B cell (primary cell): ENCODE results near the gene DDR1. TPM values are rescaled to one million over a fixed set of nuclear protein-coding genes. Genes with fewer than 3 reads are reported as not detected.

Experiments
- ATAC-seq: fragments of 200-7000 bp; cut with Tn5 transposase; one replicate; pipeline ENCODE4 v1.10.0; 2021; ENCODE audit warnings: low read depth, mild to moderate bottlenecking, moderate number of reproducible peaks, moderate library complexity
- CTCF ChIA-PET: fragments of 350-600 bp; sonication (Branson Sonifier 250); formaldehyde crosslinking; loops from one replicate; lab custom pipeline; 2021; ENCODE audit warnings: antibody characterized with exemption, inconsistent platforms; lab: Charles Lee
- POLR2A ChIA-PET: fragments of 350-600 bp; sonication (Branson Sonifier 250); formaldehyde crosslinking; loops from one replicate; lab custom pipeline; 2021; ENCODE audit warnings: antibody characterized with exemption; lab: Charles Lee
- DNase-seq: peaks from one replicate; pipeline ENCODE4 v3.0.0; 2013
- H2AFZ ChIP-seq: 2 replicates; pipeline ENCODE4 v1.6.1; 2012; ENCODE audit warnings: mild to moderate bottlenecking, low read depth, low read length; ENCODE audit not compliant: insufficient read depth, poor library complexity, severe bottlenecking
- H3K27ac ChIP-seq, 2 donors: 1 replicate in 1 of 2; 2 replicates in 1 of 2; pipeline ENCODE4 v1.5.1; 2012 to 2013; ENCODE audit warnings: low read length in 2 of 2, mild to moderate bottlenecking in 2 of 2, moderate library complexity in 1 of 2
- H3K27me3 ChIP-seq, 4 experiments: fragments of 200-600 bp in 1 of 4; sonication (generic) in 1 of 4; replicated peaks in 1 of 4; 1 replicate in 2 of 4; 2 replicates in 2 of 4; pipeline versions ENCODE4 v1.6.1 to v1.7.0; 2013 to 2016; ENCODE audit warnings: low read length in 3 of 4, mild to moderate bottlenecking in 2 of 4, mixed read lengths in 1 of 4, moderate library complexity in 1 of 4; ENCODE audit not compliant: insufficient read depth in 4 of 4, control insufficient read depth in 3 of 4; ENCODE audit errors: control extremely low read depth in 1 of 4
- H3K36me3 ChIP-seq, 2 experiments: replicated peaks in 1 of 2; 1 replicate in 1 of 2; 2 replicates in 1 of 2; pipeline versions ENCODE4 v1.6.1 to v1.7.1; 2013; ENCODE audit warnings: low read length in 1 of 2; ENCODE audit not compliant: insufficient read depth in 2 of 2, control insufficient read depth in 1 of 2; ENCODE audit errors: control extremely low read depth in 1 of 2, extremely low read depth in 1 of 2
- H3K4me1 ChIP-seq, 2 donors: fragments of 200-600 bp in 1 of 2; sonication (generic) in 1 of 2; 1 replicate in 1 of 2; 2 replicates in 1 of 2; pipeline versions ENCODE4 v1.5.1 to v1.6.1; 2013 to 2017; ENCODE audit warnings: low read length in 2 of 2; ENCODE audit not compliant: control insufficient read depth in 2 of 2, insufficient read depth in 2 of 2
- H3K4me2 ChIP-seq: replicated peaks from 2 replicates; pipeline ENCODE3; 2012; ENCODE audit warnings: mild to moderate bottlenecking, low read depth, low read length; ENCODE audit not compliant: poor library complexity, severe bottlenecking
- H3K4me3 ChIP-seq, 5 experiments: fragments of 200-600 bp in 1 of 5; sonication (generic) in 1 of 5; 1 replicate in 3 of 5; 2 replicates in 2 of 5; pipeline versions ENCODE4 v1.5.1 to v1.7.0; 2011 to 2016; ENCODE audit warnings: low read length in 4 of 5, mild to moderate bottlenecking in 4 of 5, low read depth in 2 of 5, control low read depth in 1 of 5, moderate library complexity in 1 of 5; ENCODE audit not compliant: insufficient read depth in 1 of 5; ENCODE audit errors: control extremely low read depth in 1 of 5, extremely low read depth in 1 of 5
- H3K79me2 ChIP-seq: fragments of 200-600 bp; sonication (generic); one replicate; pipeline ENCODE4 v1.6.0; 2016; ENCODE audit warnings: low read length; ENCODE audit not compliant: control insufficient read depth, insufficient read depth
- H3K9ac ChIP-seq: fragments of 200-600 bp; sonication (generic); 2 replicates; pipeline ENCODE4 v1.6.1; 2017; ENCODE audit warnings: mild to moderate bottlenecking, low read length, moderate library complexity
- H3K9me3 ChIP-seq, 3 donors: one replicate each; pipeline versions ENCODE4 v1.6.1 to v1.7.1; 2013; ENCODE audit warnings: low read length in 2 of 3; ENCODE audit not compliant: control insufficient read depth in 2 of 3, insufficient read depth in 1 of 3; ENCODE audit errors: control extremely low read depth in 1 of 3
- H4K20me1 ChIP-seq: 2 replicates; pipeline ENCODE4 v1.6.0; 2012; ENCODE audit warnings: mild to moderate bottlenecking, low read length; ENCODE audit not compliant: insufficient read depth, control insufficient read depth, poor library complexity, severe bottlenecking
- H3K27ac Mint-ChIP-seq: one replicate; pipeline ENCODE4 v1.8.0; 2021; ENCODE audit warnings: mixed read lengths
- H3K27me3 Mint-ChIP-seq: one replicate; pipeline ENCODE4 v1.8.0; 2021; ENCODE audit warnings: mixed read lengths
- H3K4me1 Mint-ChIP-seq: one replicate; pipeline ENCODE4 v1.8.0; 2021; ENCODE audit warnings: mixed read lengths
- H3K4me3 Mint-ChIP-seq: one replicate; pipeline ENCODE4 v1.8.0; 2021; ENCODE audit warnings: mixed read lengths
- H3K9me3 Mint-ChIP-seq: one replicate; pipeline ENCODE4 v1.8.0; 2022; ENCODE audit warnings: mixed read lengths; ENCODE audit not compliant: insufficient read depth
- CTCF ChIP-seq: fragments of 200-600 bp; IDR thresholded peaks from one replicate; pipeline ENCODE4 v1.8.0; 2022; ENCODE audit warnings: antibody characterized with exemption, mild to moderate bottlenecking
- EZH2 ChIP-seq: IDR thresholded peaks from 2 replicates; pipeline ENCODE4 v1.6.1; 2012; ENCODE audit warnings: borderline replicate concordance, low read depth, mild to moderate bottlenecking, moderate library complexity, low read length; ENCODE audit not compliant: insufficient read depth, poor library complexity, severe bottlenecking
- WGBS: methylation state at CpG from one replicate; pipeline ENCODE4 v1.1.5; 2013; ENCODE audit warnings: missing lambda C conversion rate; ENCODE audit not compliant: insufficient coverage; 5-methylcytosine and 5-hydroxymethylcytosine counted together
- intact Hi-C: fragments of 100-400 bp; cut with micrococcal nuclease; formaldehyde crosslinking; loops from one replicate; pipeline ENCODE4 v1.10.0; 2022
- polyA plus RNA-seq: library from polyadenylated mRNA; depleted of rRNA; stranded (reverse); fragments of >200 nt; gene quantifications from 2 replicates; pipeline ENCODE4 v1.2.3, GENCODE V29; 2012
- small RNA-seq: library from RNA; depleted of rRNA; stranded (forward); fragments of <200 nt; gene quantifications from one replicate; pipeline ENCODE3, GENCODE V24; 2012; ENCODE audit warnings: low replicate concordance, low read depth; ENCODE audit not compliant: insufficient read length
- total RNA-seq, 2 donors: library from RNA; stranded (reverse); fragments of 120-200 nt in 1 of 2; gene quantifications; 1 replicate in 1 of 2; 2 replicates in 1 of 2; pipeline versions ENCODE4 v1.2.3 to v1.2.4, GENCODE V29; 2013 to 2022

DDR1 gene
- total and polyA plus RNA-seq, 2 donors (not counting 1 experiment from before 2014, with no cell fraction given), result 28.8 to 61.7 TPM

DNA sequence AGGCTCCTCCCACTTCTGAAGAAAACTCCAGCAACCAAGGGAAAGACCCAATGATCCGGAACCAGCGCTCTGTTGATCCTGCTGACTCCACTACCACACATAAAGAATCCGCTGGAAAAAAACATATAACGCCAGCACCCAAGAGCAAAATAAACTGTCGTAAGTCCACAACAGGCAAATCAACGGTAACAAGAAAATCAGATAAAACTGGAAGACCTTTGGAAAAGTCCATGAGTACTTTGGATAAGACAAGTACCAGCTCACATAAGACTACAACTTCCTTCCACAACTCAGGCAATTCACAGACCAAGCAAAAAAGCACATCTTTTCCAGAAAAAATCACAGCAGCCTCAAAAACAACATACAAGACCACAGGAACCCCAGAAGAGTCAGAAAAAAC, 64.5 kb downstream of the DDR1 start:
- no peaks in the 10 kb centered on the region for H3K9me3 ChIP-seq
- H4K20me1 ChIP-seq, result no peaks in the 10 kb centered on the region
- ATAC-seq, result no peak
- H3K4me1 ChIP-seq, result no peaks in the 10 kb centered on the region
- no peak for DNase-seq
- no peak overlapping the region for H3K4me2 ChIP-seq
- POLR2A ChIA-PET, result no interaction called here
- H3K4me3 ChIP-seq, result no peak overlapping the region
- no peaks in the 10 kb centered on the region for H3K36me3 ChIP-seq
- no peak overlapping the region for H3K9ac ChIP-seq
- Mint-ChIP-seq H3K9me3 (no peaks in the 10 kb centered on the region), H3K4me1 (no peaks in the 10 kb centered on the region), H3K4me3 (no peak overlapping the region), H3K27me3 (peaks cover 38% of the 10 kb centered on the region), H3K27ac (no peak overlapping the region)
- H3K27ac ChIP-seq, result no peak overlapping the region
- CTCF ChIA-PET, result no interaction called here
- H3K79me2 ChIP-seq, result no peaks in the 10 kb centered on the region
- intact Hi-C loops, result no loop called here
- peaks cover 0 to 31% (median 9%) of the 10 kb centered on the region in 4 experiments for H3K27me3 ChIP-seq
- no peak for TF ChIP-seq CTCF
- no peak for TF ChIP-seq EZH2
- 100% methylated on average over 4 of the region's 6 CpGs for WGBS
- no peak overlapping the region for H2AFZ ChIP-seq

Small RNA genes lying within 50 kb of the gene (small RNA-seq; reads per million reads assigned to genes)
- not detected for gene RF00019

Other genes starting within 250 kb of the DDR1 start
- gene C6orf136, start 237.4 kb upstream of the DDR1 start, total RNA-seq, result 24.9 and 37.2 TPM in 2 replicates
- gene C6orf136, start 237.4 kb upstream of the DDR1 start, polyA plus RNA-seq, result 31.0 and 36.6 TPM in 2 replicates
- 51.1 and 58.3 TPM in 2 replicates for gene DHX16, start 211.5 kb upstream of the DDR1 start, total RNA-seq
- gene DHX16, start 211.5 kb upstream of the DDR1 start, polyA plus RNA-seq, result 69.7 and 71.7 TPM in 2 replicates
- 121 and 125 TPM in 2 replicates for gene PPP1R18, start 197.9 kb upstream of the DDR1 start, total RNA-seq
- 71.6 and 113 TPM in 2 replicates for gene PPP1R18, start 197.9 kb upstream of the DDR1 start, polyA plus RNA-seq
- gene NRM, start 193.5 kb upstream of the DDR1 start, total RNA-seq, result 22.8 and 24.9 TPM in 2 replicates
- gene NRM, start 193.5 kb upstream of the DDR1 start, polyA plus RNA-seq, result 18.9 and 26.0 TPM in 2 replicates
- 69.3 and 87.4 TPM in 2 replicates for gene MDC1, start 167.2 kb upstream of the DDR1 start, total RNA-seq
- gene MDC1, start 167.2 kb upstream of the DDR1 start, polyA plus RNA-seq, result 24.9 and 26.4 TPM in 2 replicates
- 288 and 295 TPM in 2 replicates for gene TUBB, start 164.2 kb upstream of the DDR1 start, total RNA-seq
- 58.9 and 102 TPM in 2 replicates for gene TUBB, start 164.2 kb upstream of the DDR1 start, polyA plus RNA-seq
- 71.2 and 75.7 TPM in 2 replicates for gene FLOT1, start 141.8 kb upstream of the DDR1 start, total RNA-seq
- 75.8 and 79.4 TPM in 2 replicates for gene FLOT1, start 141.8 kb upstream of the DDR1 start, polyA plus RNA-seq
- gene IER3, start 140.0 kb upstream of the DDR1 start, total RNA-seq, result 4.2 and 5.5 TPM in 2 replicates
- gene IER3, start 140.0 kb upstream of the DDR1 start, polyA plus RNA-seq, result 3.7 and 7.5 TPM in 2 replicates
- 38.4 and 44.7 TPM in 2 replicates for gene GTF2H4, start 23.7 kb downstream of the DDR1 start, total RNA-seq
- gene GTF2H4, start 23.7 kb downstream of the DDR1 start, polyA plus RNA-seq, result 22.4 and 30.2 TPM in 2 replicates
- gene VARS2, start 29.7 kb downstream of the DDR1 start, total RNA-seq, result 41.0 and 41.6 TPM in 2 replicates
- 27.1 and 34.5 TPM in 2 replicates for gene VARS2, start 29.7 kb downstream of the DDR1 start, polyA plus RNA-seq
- not detected in 2 replicates for gene SFTA2, start 47.7 kb downstream of the DDR1 start, total RNA-seq
- gene SFTA2, start 47.7 kb downstream of the DDR1 start, polyA plus RNA-seq, result not detected in 2 replicates
- gene MUCL3, start 56.5 kb downstream of the DDR1 start, total RNA-seq, result not detected in 2 replicates
- not detected in 2 replicates for gene MUCL3, start 56.5 kb downstream of the DDR1 start, polyA plus RNA-seq
- gene MUC21, start 99.2 kb downstream of the DDR1 start, total RNA-seq, result not detected in 2 replicates
- not detected in 2 replicates for gene MUC21, start 99.2 kb downstream of the DDR1 start, polyA plus RNA-seq
- gene MUC22, start 126.0 kb downstream of the DDR1 start, total RNA-seq, result not detected in 2 replicates
- not detected in 2 replicates for gene MUC22, start 126.0 kb downstream of the DDR1 start, polyA plus RNA-seq
- not detected in 2 replicates for gene C6orf15, start 228.1 kb downstream of the DDR1 start, total RNA-seq
- gene C6orf15, start 228.1 kb downstream of the DDR1 start, polyA plus RNA-seq, result not detected in 2 replicates
- gene PSORS1C1, start 230.3 kb downstream of the DDR1 start, total RNA-seq, result not detected in 2 replicates
- not detected in 2 replicates for gene PSORS1C1, start 230.3 kb downstream of the DDR1 start, polyA plus RNA-seq
- not detected in 2 replicates for gene CDSN, start 235.9 kb downstream of the DDR1 start, total RNA-seq
- not detected in 2 replicates for gene CDSN, start 235.9 kb downstream of the DDR1 start, polyA plus RNA-seq